Liver (tissue), 9 donors: ENCODE results near the gene MEGF11. TPM values are rescaled to one million over a fixed set of nuclear protein-coding genes. Genes with fewer than 3 reads are reported as not detected.

Source experiments
- DNase-seq: peaks from one replicate; pipeline ENCODE4 v3.0.0-alpha.2; 2017; ENCODE audit warnings: low spot score
- H3K27ac ChIP-seq, 2 donors: one replicate each; pipeline ENCODE4 v1.7.0; 2013; ENCODE audit warnings: inconsistent platforms in 2 of 2, low read length in 2 of 2, control low read depth in 1 of 2, low read depth in 1 of 2, mild to moderate bottlenecking in 1 of 2
- H3K27me3 ChIP-seq, 4 donors: one replicate each; pipeline versions ENCODE4 v1.6.1 to v1.7.0; 2013; ENCODE audit warnings: low read length in 3 of 4, inconsistent platforms in 1 of 4, mild to moderate bottlenecking in 1 of 4, moderate library complexity in 1 of 4; ENCODE audit not compliant: control insufficient read depth in 4 of 4, insufficient read depth in 4 of 4
- H3K36me3 ChIP-seq, 4 donors: one replicate each; pipeline versions ENCODE4 v1.6.1 to v1.7.0; 2013; ENCODE audit warnings: low read length in 3 of 4, mild to moderate bottlenecking in 3 of 4, low read depth in 1 of 4, moderate library complexity in 1 of 4; ENCODE audit not compliant: control insufficient read depth in 4 of 4, insufficient read depth in 3 of 4
- H3K4me1 ChIP-seq, 4 donors: one replicate each; pipeline versions ENCODE4 v1.6.1 to v1.7.0; 2013; ENCODE audit warnings: low read length in 3 of 4, mild to moderate bottlenecking in 3 of 4, moderate library complexity in 1 of 4; ENCODE audit not compliant: control insufficient read depth in 4 of 4, insufficient read depth in 4 of 4
- H3K4me3 ChIP-seq, 3 donors: one replicate each; pipeline versions ENCODE4 v1.6.1 to v1.7.0; 2013; ENCODE audit warnings: low read length in 3 of 3, control low read depth in 1 of 3, low read depth in 1 of 3, mild to moderate bottlenecking in 1 of 3
- H3K9ac ChIP-seq, 2 donors: one replicate each; pipeline ENCODE4 v1.7.0; 2013; ENCODE audit warnings: low read length in 2 of 2, mild to moderate bottlenecking in 2 of 2, moderate library complexity in 2 of 2, control low read depth in 1 of 2, low read depth in 1 of 2
- H3K9me3 ChIP-seq, 4 donors: one replicate each; pipeline versions ENCODE4 v1.6.1 to v1.7.0; 2013; ENCODE audit warnings: low read length in 3 of 4; ENCODE audit not compliant: control insufficient read depth in 4 of 4
- EGR1 ChIP-seq, 2 donors: IDR thresholded peaks; 2 replicates each; pipeline ENCODE4 v1.6.1; 2016 to 2018; ENCODE audit warnings: antibody characterized with exemption in 2 of 2, low read depth in 2 of 2
- FOXA2 ChIP-seq: IDR thresholded peaks from 2 replicates; pipeline ENCODE4 v1.6.1; 2016; ENCODE audit warnings: antibody characterized with exemption
- GABPA ChIP-seq, 2 donors: IDR thresholded peaks in 1 of 2; conservative IDR thresholded peaks in 1 of 2; 2 replicates each; pipeline ENCODE4 v1.6.1; 2016; ENCODE audit warnings: antibody characterized with exemption in 2 of 2, mild to moderate bottlenecking in 1 of 2, moderate library complexity in 1 of 2
- HNF4A ChIP-seq, 2 donors: conservative IDR thresholded peaks; 2 replicates each; pipeline ENCODE4 v1.6.1; 2016; ENCODE audit warnings: antibody characterized with exemption in 2 of 2, mild to moderate bottlenecking in 2 of 2
- HNF4G ChIP-seq: IDR thresholded peaks from 2 replicates; pipeline ENCODE4 v1.6.1; 2016; ENCODE audit warnings: antibody characterized with exemption
- JUND ChIP-seq, 2 donors: IDR thresholded peaks; 2 replicates each; pipeline ENCODE4 v1.6.1; 2016; ENCODE audit warnings: antibody characterized with exemption in 2 of 2
- NR2F2 ChIP-seq: IDR thresholded peaks from 2 replicates; pipeline ENCODE4 v1.6.1; 2016; ENCODE audit warnings: antibody characterized with exemption
- RXRA ChIP-seq, 2 donors: IDR thresholded peaks; 2 replicates each; pipeline ENCODE4 v1.6.1; 2017 to 2018; ENCODE audit warnings: antibody characterized with exemption in 2 of 2, mild to moderate bottlenecking in 1 of 2
- SP1 ChIP-seq: IDR thresholded peaks from 2 replicates; pipeline ENCODE4 v1.6.1; 2018; ENCODE audit warnings: antibody characterized with exemption, mild to moderate bottlenecking
- TAF1 ChIP-seq: conservative IDR thresholded peaks from 2 replicates; pipeline ENCODE4 v1.6.1; 2016; ENCODE audit warnings: antibody characterized with exemption, mild to moderate bottlenecking
- WGBS: extraction: QIAGEN DNeasy Blood & Tissue Kit; methylation state at CpG from one replicate; pipeline ENCODE4 v1.1.7; 2013; 5-methylcytosine and 5-hydroxymethylcytosine counted together
- polyA plus RNA-seq, 2 donors: library from polyadenylated mRNA; stranded (reverse) in 1 of 2; unstranded in 1 of 2; fragments of 200-250 nt in 1 of 2; fragments of >200 nt in 1 of 2; fragmentation: Nextera tagmentation in 1 of 2; extraction: Ambion mirVana in 1 of 2; gene quantifications; one replicate each; pipeline versions ENCODE4 v1.2.1 to v1.2.3, GENCODE V29; 2013 to 2015
- total RNA-seq, 2 donors: library from RNA; depleted of rRNA; stranded (reverse); fragments of >200 nt; gene quantifications; one replicate each; pipeline ENCODE4 v1.2.3, GENCODE V29; 2014
- TF ChIP-seq, protein P1 (sequence below): IDR thresholded peaks from 2 replicates; pipeline ENCODE4 v1.6.1; 2016; ENCODE audit warnings: antibody characterized with exemption
- TF ChIP-seq, protein P2 (sequence below): fragments of 150-350 bp; IDR thresholded peaks from 2 replicates; pipeline ENCODE4 v1.5.1; 2017; ENCODE audit warnings: improper control_type of control experiment, low read depth, low read length; ENCODE audit not compliant: missing input control
- TF ChIP-seq, protein P3 (sequence below): IDR thresholded peaks from 2 replicates; pipeline ENCODE4 v1.6.1; 2016; ENCODE audit warnings: antibody characterized with exemption, mild to moderate bottlenecking
- donor health status: healthy.
- donor health status: healthy.
- donor health status: healthy.
- donor health status: healthy.
- donor health status: healthy.

Gene MEGF11
- total and polyA plus RNA-seq, 4 donors, result under 0.01 to 0.51 (median 0.03) TPM; not detected in 1

DNA sequence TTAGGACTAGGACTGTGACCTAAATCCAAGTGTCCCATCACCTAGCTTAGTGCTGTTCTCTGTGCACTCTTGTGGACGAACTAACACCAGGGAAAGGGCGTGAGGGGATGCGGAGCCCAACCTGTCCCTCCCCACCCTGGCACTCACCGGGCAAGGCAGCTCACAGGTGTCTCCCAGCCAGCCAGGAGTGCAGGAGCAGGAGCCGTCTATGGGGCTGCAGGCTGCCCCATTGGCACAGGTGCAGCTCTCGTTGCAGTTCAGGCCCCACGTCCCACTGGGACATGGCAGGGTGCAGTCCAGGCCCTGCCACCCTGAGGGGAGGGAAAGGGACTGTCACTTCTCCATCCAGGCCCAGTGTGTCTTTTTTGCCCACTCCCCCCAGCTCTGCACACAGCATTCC, 324.0 kb downstream of the MEGF11 start:
- H3K36me3 ChIP-seq, result no peaks in the 10 kb centered on the region
- no peak overlapping the region for H3K27ac ChIP-seq
- no peak for TF ChIP-seq EGR1 (IDR thresholded peaks at IDR 0.05; ENCODE audit: low read depth in 2 of 2)
- TF ChIP-seq, protein P1, sequence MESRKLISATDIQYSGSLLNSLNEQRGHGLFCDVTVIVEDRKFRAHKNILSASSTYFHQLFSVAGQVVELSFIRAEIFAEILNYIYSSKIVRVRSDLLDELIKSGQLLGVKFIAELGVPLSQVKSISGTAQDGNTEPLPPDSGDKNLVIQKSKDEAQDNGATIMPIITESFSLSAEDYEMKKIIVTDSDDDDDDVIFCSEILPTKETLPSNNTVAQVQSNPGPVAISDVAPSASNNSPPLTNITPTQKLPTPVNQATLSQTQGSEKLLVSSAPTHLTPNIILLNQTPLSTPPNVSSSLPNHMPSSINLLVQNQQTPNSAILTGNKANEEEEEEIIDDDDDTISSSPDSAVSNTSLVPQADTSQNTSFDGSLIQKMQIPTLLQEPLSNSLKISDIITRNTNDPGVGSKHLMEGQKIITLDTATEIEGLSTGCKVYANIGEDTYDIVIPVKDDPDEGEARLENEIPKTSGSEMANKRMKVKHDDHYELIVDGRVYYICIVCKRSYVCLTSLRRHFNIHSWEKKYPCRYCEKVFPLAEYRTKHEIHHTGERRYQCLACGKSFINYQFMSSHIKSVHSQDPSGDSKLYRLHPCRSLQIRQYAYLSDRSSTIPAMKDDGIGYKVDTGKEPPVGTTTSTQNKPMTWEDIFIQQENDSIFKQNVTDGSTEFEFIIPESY, result no peak
- TF ChIP-seq HNF4G, result no peak
- TF ChIP-seq, protein P2, sequence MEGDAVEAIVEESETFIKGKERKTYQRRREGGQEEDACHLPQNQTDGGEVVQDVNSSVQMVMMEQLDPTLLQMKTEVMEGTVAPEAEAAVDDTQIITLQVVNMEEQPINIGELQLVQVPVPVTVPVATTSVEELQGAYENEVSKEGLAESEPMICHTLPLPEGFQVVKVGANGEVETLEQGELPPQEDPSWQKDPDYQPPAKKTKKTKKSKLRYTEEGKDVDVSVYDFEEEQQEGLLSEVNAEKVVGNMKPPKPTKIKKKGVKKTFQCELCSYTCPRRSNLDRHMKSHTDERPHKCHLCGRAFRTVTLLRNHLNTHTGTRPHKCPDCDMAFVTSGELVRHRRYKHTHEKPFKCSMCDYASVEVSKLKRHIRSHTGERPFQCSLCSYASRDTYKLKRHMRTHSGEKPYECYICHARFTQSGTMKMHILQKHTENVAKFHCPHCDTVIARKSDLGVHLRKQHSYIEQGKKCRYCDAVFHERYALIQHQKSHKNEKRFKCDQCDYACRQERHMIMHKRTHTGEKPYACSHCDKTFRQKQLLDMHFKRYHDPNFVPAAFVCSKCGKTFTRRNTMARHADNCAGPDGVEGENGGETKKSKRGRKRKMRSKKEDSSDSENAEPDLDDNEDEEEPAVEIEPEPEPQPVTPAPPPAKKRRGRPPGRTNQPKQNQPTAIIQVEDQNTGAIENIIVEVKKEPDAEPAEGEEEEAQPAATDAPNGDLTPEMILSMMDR, result no peak
- TF ChIP-seq TAF1, result no peak
- no peak for TF ChIP-seq RXRA (IDR thresholded peaks at IDR 0.05)
- no peak for TF ChIP-seq NR2F2
- TF ChIP-seq JUND (IDR thresholded peaks at IDR 0.05), result no peak
- TF ChIP-seq FOXA2, result no peak
- no peak overlapping the region for H3K4me3 ChIP-seq
- H3K9ac ChIP-seq, result no peak overlapping the region
- DNase-seq, result no peak
- 95% methylated on average over 7 of the region's 7 CpGs for WGBS
- no peaks in the 10 kb centered on the region for H3K27me3 ChIP-seq
- H3K9me3 ChIP-seq, result no peaks in the 10 kb centered on the region
- H3K4me1 ChIP-seq, result no peaks in the 10 kb centered on the region

DNA sequence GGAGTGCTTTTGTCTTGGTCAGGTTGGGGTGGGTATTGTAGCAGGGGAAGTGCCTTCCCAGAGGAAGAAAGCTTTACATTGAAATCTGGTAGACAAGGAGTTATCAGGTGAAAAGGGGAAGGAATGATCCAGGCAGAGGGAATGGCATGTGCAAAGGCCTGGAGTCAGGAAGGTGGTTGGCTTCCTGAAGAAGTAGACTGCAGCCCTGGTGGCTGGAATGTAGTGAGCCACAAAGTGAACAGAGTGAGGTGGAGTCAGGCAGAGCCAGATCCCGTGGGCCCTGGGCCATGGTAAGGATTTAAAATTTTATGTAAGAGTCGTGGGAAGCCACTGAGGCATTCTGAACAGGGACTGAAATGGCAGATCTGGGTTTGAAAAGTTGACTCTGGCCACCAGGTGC, 326.0 kb downstream of the MEGF11 start:
- no peaks in the 10 kb centered on the region for H3K4me1 ChIP-seq
- DNase-seq, result no peak
- H3K4me3 ChIP-seq, result no peak overlapping the region
- H3K27ac ChIP-seq, result no peak overlapping the region
- no peaks in the 10 kb centered on the region for H3K9me3 ChIP-seq
- no peaks in the 10 kb centered on the region for H3K36me3 ChIP-seq
- H3K9ac ChIP-seq, result no peak overlapping the region
- no peak for TF ChIP-seq SP1
- TF ChIP-seq JUND (IDR thresholded peaks at IDR 0.05), result no peak
- TF ChIP-seq FOXA2, result no peak
- TF ChIP-seq, protein P2, result no peak
- TF ChIP-seq, protein P1, result no peak
- no peak for TF ChIP-seq HNF4A (conservative IDR thresholded peaks at IDR 0.05)
- TF ChIP-seq GABPA (IDR thresholded peaks at IDR 0.05 in 1 of 2, conservative IDR thresholded peaks at IDR 0.05 in 1 of 2), result no peak
- TF ChIP-seq TAF1, result no peak
- TF ChIP-seq, protein P3, sequence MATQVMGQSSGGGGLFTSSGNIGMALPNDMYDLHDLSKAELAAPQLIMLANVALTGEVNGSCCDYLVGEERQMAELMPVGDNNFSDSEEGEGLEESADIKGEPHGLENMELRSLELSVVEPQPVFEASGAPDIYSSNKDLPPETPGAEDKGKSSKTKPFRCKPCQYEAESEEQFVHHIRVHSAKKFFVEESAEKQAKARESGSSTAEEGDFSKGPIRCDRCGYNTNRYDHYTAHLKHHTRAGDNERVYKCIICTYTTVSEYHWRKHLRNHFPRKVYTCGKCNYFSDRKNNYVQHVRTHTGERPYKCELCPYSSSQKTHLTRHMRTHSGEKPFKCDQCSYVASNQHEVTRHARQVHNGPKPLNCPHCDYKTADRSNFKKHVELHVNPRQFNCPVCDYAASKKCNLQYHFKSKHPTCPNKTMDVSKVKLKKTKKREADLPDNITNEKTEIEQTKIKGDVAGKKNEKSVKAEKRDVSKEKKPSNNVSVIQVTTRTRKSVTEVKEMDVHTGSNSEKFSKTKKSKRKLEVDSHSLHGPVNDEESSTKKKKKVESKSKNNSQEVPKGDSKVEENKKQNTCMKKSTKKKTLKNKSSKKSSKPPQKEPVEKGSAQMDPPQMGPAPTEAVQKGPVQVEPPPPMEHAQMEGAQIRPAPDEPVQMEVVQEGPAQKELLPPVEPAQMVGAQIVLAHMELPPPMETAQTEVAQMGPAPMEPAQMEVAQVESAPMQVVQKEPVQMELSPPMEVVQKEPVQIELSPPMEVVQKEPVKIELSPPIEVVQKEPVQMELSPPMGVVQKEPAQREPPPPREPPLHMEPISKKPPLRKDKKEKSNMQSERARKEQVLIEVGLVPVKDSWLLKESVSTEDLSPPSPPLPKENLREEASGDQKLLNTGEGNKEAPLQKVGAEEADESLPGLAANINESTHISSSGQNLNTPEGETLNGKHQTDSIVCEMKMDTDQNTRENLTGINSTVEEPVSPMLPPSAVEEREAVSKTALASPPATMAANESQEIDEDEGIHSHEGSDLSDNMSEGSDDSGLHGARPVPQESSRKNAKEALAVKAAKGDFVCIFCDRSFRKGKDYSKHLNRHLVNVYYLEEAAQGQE, result no peak
- H3K27me3 ChIP-seq, result no peaks in the 10 kb centered on the region
- 81% methylated on average over 2 of the region's 2 CpGs for WGBS
